GM12878 (cell line): ENCODE results near the gene YY2.

Source experiments
- BMI1 ChIP-seq: fragments of 450-650 bp; IDR thresholded peaks from 2 replicates; pipeline ENCODE4 v1.6.1; 2016; ENCODE audit warnings: mild to moderate bottlenecking, moderate library complexity, borderline replicate concordance
- EGR1 ChIP-seq, 2 experiments: IDR thresholded peaks; 1 replicate in 1 of 2; 2 replicates in 1 of 2; pipeline ENCODE4 v1.6.1; 2011 to 2012; ENCODE audit warnings: low read depth in 2 of 2, low read length in 2 of 2, borderline replicate concordance in 1 of 2, mild to moderate bottlenecking in 1 of 2, moderate library complexity in 1 of 2
- EP300 ChIP-seq, 2 experiments: fragments of 150-350 bp in 1 of 2; IDR thresholded peaks; 2 replicates each; pipeline ENCODE4 v1.6.1; 2011 to 2012; ENCODE audit warnings: low read depth in 2 of 2, low read length in 2 of 2, borderline replicate concordance in 1 of 2, improper control_type of control experiment in 1 of 2, inconsistent platforms in 1 of 2; ENCODE audit not compliant: control insufficient read depth in 1 of 2
- RFX5 ChIP-seq: IDR thresholded peaks from 2 replicates; pipeline ENCODE4 v1.6.1; 2011; ENCODE audit warnings: low read depth, low read length, improper control_type of control experiment
- TARDBP ChIP-seq: IDR thresholded peaks from 2 replicates; pipeline ENCODE4 v1.6.1; 2016; ENCODE audit warnings: borderline replicate concordance
- TF ChIP-seq, protein P1 (sequence below): IDR thresholded peaks from 2 replicates; pipeline ENCODE4 v1.6.1; 2012; ENCODE audit warnings: low read depth, low read length, improper control_type of control experiment
- TF ChIP-seq, protein P2 (sequence below), 3 experiments: IDR thresholded peaks in 2 of 3; conservative IDR thresholded peaks in 1 of 3; 2 replicates each; pipeline ENCODE4 v1.5.1; 2011; ENCODE audit warnings: low read depth in 3 of 3, low read length in 3 of 3, mild to moderate bottlenecking in 3 of 3, control low read depth in 2 of 3, moderate library complexity in 2 of 3, inconsistent platforms in 1 of 3, mixed read lengths in 1 of 3; ENCODE audit not compliant: control insufficient read depth in 2 of 3, insufficient read depth in 1 of 3; ENCODE audit errors: extremely low read depth in 1 of 3
- TF ChIP-seq, protein P3 (sequence below): IDR thresholded peaks from 2 replicates; pipeline ENCODE4 v1.6.1; 2012; ENCODE audit warnings: low read depth, low read length, improper control_type of control experiment
- TF ChIP-seq, protein P4 (sequence below): IDR thresholded peaks from 2 replicates; pipeline ENCODE4 v1.6.1; 2012; ENCODE audit warnings: improper control_type of control experiment, low read depth, low read length; ENCODE audit not compliant: insufficient replicate concordance
- TF ChIP-seq, protein P5 (sequence below): IDR thresholded peaks from 2 replicates; pipeline ENCODE4 v1.6.1; 2011; ENCODE audit warnings: borderline replicate concordance, low read depth, mild to moderate bottlenecking, moderate library complexity, low read length; ENCODE audit not compliant: insufficient read depth, poor library complexity, severe bottlenecking

DNA sequence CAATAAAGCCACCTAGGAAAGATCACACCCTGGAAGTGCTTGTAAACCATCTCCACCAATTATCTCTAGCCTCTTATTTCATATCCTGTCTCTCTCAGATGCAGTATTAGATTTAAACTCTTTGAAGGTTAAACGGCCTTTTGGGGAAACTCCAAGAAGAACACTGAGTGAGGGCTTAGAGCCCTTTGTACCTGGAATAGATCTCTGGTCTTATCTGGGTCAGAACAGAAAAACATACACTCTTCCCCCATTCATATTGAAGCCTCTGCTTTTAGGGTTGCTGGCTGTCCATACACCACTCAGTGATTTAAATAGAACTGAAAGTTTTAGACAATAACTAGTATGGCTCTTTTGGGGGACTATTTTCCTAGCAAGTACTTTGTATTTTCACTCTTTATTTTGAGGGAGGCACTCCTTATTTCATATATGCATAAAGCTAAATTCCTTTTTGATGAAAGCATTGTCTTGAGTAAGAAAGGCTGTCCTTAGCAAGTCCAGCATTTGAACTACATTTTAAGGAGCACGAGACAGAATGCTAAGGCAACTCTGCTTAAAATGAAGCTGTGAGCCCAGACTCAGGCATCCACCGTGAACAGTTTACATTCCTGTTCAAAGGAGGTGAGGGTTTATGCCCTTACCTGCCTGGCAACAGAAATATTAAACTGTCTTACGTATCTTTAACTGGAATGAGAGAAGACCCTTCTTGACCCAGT, 17.4 kb downstream of the YY2 start:
- TF ChIP-seq, protein P1, sequence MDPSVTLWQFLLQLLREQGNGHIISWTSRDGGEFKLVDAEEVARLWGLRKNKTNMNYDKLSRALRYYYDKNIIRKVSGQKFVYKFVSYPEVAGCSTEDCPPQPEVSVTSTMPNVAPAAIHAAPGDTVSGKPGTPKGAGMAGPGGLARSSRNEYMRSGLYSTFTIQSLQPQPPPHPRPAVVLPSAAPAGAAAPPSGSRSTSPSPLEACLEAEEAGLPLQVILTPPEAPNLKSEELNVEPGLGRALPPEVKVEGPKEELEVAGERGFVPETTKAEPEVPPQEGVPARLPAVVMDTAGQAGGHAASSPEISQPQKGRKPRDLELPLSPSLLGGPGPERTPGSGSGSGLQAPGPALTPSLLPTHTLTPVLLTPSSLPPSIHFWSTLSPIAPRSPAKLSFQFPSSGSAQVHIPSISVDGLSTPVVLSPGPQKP: no peak
- TF ChIP-seq, protein P2, sequence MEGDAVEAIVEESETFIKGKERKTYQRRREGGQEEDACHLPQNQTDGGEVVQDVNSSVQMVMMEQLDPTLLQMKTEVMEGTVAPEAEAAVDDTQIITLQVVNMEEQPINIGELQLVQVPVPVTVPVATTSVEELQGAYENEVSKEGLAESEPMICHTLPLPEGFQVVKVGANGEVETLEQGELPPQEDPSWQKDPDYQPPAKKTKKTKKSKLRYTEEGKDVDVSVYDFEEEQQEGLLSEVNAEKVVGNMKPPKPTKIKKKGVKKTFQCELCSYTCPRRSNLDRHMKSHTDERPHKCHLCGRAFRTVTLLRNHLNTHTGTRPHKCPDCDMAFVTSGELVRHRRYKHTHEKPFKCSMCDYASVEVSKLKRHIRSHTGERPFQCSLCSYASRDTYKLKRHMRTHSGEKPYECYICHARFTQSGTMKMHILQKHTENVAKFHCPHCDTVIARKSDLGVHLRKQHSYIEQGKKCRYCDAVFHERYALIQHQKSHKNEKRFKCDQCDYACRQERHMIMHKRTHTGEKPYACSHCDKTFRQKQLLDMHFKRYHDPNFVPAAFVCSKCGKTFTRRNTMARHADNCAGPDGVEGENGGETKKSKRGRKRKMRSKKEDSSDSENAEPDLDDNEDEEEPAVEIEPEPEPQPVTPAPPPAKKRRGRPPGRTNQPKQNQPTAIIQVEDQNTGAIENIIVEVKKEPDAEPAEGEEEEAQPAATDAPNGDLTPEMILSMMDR (IDR thresholded peaks at IDR 0.05 in 2 of 3, conservative IDR thresholded peaks at IDR 0.05 in 1 of 3; ENCODE audit: control insufficient read depth in 2 of 3, extremely low read depth in 1 of 3, insufficient read depth in 1 of 3, low read depth in 3 of 3, low read length in 3 of 3): no peak
- TF ChIP-seq EGR1 (IDR thresholded peaks at IDR 0.05; ENCODE audit: borderline replicate concordance in 1 of 2, low read depth in 2 of 2, low read length in 2 of 2) (no peak), BMI1 (no peak), TARDBP (no peak), RFX5 (no peak), EP300 (IDR thresholded peaks at IDR 0.05; ENCODE audit: borderline replicate concordance in 1 of 2, control insufficient read depth in 1 of 2, low read depth in 2 of 2, low read length in 2 of 2) (no peak)
- TF ChIP-seq, protein P3, sequence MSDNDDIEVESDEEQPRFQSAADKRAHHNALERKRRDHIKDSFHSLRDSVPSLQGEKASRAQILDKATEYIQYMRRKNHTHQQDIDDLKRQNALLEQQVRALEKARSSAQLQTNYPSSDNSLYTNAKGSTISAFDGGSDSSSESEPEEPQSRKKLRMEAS: no peak
- TF ChIP-seq, protein P4, sequence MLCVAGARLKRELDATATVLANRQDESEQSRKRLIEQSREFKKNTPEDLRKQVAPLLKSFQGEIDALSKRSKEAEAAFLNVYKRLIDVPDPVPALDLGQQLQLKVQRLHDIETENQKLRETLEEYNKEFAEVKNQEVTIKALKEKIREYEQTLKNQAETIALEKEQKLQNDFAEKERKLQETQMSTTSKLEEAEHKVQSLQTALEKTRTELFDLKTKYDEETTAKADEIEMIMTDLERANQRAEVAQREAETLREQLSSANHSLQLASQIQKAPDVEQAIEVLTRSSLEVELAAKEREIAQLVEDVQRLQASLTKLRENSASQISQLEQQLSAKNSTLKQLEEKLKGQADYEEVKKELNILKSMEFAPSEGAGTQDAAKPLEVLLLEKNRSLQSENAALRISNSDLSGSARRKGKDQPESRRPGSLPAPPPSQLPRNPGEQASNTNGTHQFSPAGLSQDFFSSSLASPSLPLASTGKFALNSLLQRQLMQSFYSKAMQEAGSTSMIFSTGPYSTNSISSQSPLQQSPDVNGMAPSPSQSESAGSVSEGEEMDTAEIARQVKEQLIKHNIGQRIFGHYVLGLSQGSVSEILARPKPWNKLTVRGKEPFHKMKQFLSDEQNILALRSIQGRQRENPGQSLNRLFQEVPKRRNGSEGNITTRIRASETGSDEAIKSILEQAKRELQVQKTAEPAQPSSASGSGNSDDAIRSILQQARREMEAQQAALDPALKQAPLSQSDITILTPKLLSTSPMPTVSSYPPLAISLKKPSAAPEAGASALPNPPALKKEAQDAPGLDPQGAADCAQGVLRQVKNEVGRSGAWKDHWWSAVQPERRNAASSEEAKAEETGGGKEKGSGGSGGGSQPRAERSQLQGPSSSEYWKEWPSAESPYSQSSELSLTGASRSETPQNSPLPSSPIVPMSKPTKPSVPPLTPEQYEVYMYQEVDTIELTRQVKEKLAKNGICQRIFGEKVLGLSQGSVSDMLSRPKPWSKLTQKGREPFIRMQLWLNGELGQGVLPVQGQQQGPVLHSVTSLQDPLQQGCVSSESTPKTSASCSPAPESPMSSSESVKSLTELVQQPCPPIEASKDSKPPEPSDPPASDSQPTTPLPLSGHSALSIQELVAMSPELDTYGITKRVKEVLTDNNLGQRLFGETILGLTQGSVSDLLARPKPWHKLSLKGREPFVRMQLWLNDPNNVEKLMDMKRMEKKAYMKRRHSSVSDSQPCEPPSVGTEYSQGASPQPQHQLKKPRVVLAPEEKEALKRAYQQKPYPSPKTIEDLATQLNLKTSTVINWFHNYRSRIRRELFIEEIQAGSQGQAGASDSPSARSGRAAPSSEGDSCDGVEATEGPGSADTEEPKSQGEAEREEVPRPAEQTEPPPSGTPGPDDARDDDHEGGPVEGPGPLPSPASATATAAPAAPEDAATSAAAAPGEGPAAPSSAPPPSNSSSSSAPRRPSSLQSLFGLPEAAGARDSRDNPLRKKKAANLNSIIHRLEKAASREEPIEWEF: no peak
- TF ChIP-seq, protein P5, sequence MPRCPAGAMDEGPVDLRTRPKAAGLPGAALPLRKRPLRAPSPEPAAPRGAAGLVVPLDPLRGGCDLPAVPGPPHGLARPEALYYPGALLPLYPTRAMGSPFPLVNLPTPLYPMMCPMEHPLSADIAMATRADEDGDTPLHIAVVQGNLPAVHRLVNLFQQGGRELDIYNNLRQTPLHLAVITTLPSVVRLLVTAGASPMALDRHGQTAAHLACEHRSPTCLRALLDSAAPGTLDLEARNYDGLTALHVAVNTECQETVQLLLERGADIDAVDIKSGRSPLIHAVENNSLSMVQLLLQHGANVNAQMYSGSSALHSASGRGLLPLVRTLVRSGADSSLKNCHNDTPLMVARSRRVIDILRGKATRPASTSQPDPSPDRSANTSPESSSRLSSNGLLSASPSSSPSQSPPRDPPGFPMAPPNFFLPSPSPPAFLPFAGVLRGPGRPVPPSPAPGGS: no peak
